ENCODE measurements around the gene TTYH3. TPM values are rescaled to one million over a fixed set of nuclear protein-coding genes. Genes with fewer than 3 reads are reported as not detected.
"Not testable (repeated sequence)": the region's sequence is repeated elsewhere in the genome, so short reads cannot be mapped to it uniquely, and the experiment has no call there.

TTYH3 gene
- total and polyA plus RNA-seq, 10 donors, result 11.9 to 158 (median 72.8) TPM

- TF ChIP-seq CTCF (IDR thresholded peaks at IDR 0.05 in 8 of 11, conservative IDR thresholded peaks at IDR 0.05 in 3 of 11) (no peak), POLR2A (IDR thresholded peaks at IDR 0.05) (no peak), POLR2AphosphoS5 (IDR thresholded peaks at IDR 0.05) (no peak)
- 80 to 89% (median 86%) methylated on average over 18 of the region's 18 CpGs for WGBS, 5 donors
- H3K27ac ChIP-seq, result no peak overlapping the region
- H3K4me3 ChIP-seq, result no peak overlapping the region
- H3K9me3 ChIP-seq, result no peaks in the 10 kb centered on the region
- intact Hi-C loops (cut with DNase I; ENCODE audit: low total_unique reads), result no loop called here
- H3K36me3 ChIP-seq, result no peaks in the 10 kb centered on the region
- no peak for DNase-seq
- peaks cover 12 to 40% (median 29%) of the 10 kb centered on the region in 6 donors for H3K4me1 ChIP-seq
- H3K27me3 ChIP-seq (replicated peaks in 1 of 7), result peaks cover 0 to 48% (median 34%) of the 10 kb centered on the region in 7 donors
Observed at GRCh38 chr7:2691011-2691707, 59.4 kb downstream of the TTYH3 start.

- DNase-seq; intact Hi-C loops (cut with DNase I; ENCODE audit: low total_unique reads); H3K36me3 ChIP-seq; H3K9me3 ChIP-seq; H3K4me3 ChIP-seq; H3K27ac ChIP-seq: not testable (repeated sequence)
- H3K27me3 ChIP-seq (replicated peaks in 1 of 7), result peaks cover 0 to 40% (median 28%) of the 10 kb centered on the region in 7 donors
- 91 to 95% (median 94%) methylated on average over 23 of the region's 23 CpGs for WGBS, 5 donors
- H3K4me1 ChIP-seq, result peaks cover 12 to 37% (median 27%) of the 10 kb centered on the region in 6 donors
Observed at GRCh38 chr7:2691932-2692439, 60.2 kb downstream of the TTYH3 start.

- TF ChIP-seq POLR2A (IDR thresholded peaks at IDR 0.05), result no peak
- TF ChIP-seq POLR2AphosphoS5 (IDR thresholded peaks at IDR 0.05), result no peak
- TF ChIP-seq CTCF (IDR thresholded peaks at IDR 0.05 in 8 of 11, conservative IDR thresholded peaks at IDR 0.05 in 3 of 11), result no peak
- no peak overlapping the region for H3K4me3 ChIP-seq
- DNase-seq, result no peak
- H3K9me3 ChIP-seq, result no peaks in the 10 kb centered on the region
- H3K27me3 ChIP-seq (replicated peaks in 1 of 7), result peaks cover 0 to 34% (median 23%) of the 10 kb centered on the region in 7 donors
- H3K4me1 ChIP-seq, result peaks cover 12 to 31% (median 23%) of the 10 kb centered on the region in 6 donors
- WGBS, 5 donors, result 87 to 91% (median 89%) methylated on average over 14 of the region's 14 CpGs
- H3K27ac ChIP-seq, result no peak overlapping the region
- H3K36me3 ChIP-seq, result no peaks in the 10 kb centered on the region
- intact Hi-C loops (cut with DNase I; ENCODE audit: low total_unique reads), result no loop called here
Observed at GRCh38 chr7:2692543-2692942, 60.8 kb downstream of the TTYH3 start.

GRCh38 chr7:2693420-2694121, 61.8 kb downstream of the TTYH3 start:
- H3K9me3 ChIP-seq; DNase-seq; H3K27ac ChIP-seq; intact Hi-C loops (cut with DNase I; ENCODE audit: low total_unique reads); H3K4me3 ChIP-seq; H3K36me3 ChIP-seq: not testable (repeated sequence)
- Histone ChIP-seq H3K4me1 (peaks cover 5 to 27% (median 12%) of the 10 kb centered on the region in 6 donors), H3K27me3 (replicated peaks in 1 of 7) (peaks cover 0 to 25% (median 13%) of the 10 kb centered on the region in 7 donors)
- 77 to 87% (median 86%) methylated on average over 18 to 19 of the region's 19 CpGs for WGBS, 5 donors

- intact Hi-C loops (cut with DNase I; ENCODE audit: low total_unique reads); H3K36me3 ChIP-seq: not testable (repeated sequence)
- WGBS, 5 donors, result 64 to 76% (median 71%) methylated on average over 7 to 8 of the region's 8 CpGs
Observed at GRCh38 chr7:2694122-2694436, 62.3 kb downstream of the TTYH3 start.

More at GRCh38 chr7:2694122-2694436, 62.3 kb downstream of the TTYH3 start:
- H3K27ac ChIP-seq, H3K4me3 ChIP-seq, H3K9me3 ChIP-seq, DNase-seq: not testable (repeated sequence)
- peaks cover 0 to 24% (median 7%) of the 10 kb centered on the region in 7 donors for H3K27me3 ChIP-seq (replicated peaks in 1 of 7)
- H3K4me1 ChIP-seq, result peaks cover 0 to 27% (median 10%) of the 10 kb centered on the region in 6 donors

Data from spleen (tissue), 11 donors.